ENCODE data around the gene FHIT.

The FHIT gene

GRCh38 chr3:60765776-60766175 lies 485.5 kb downstream of the FHIT start:
- H3K27me3 ChIP-seq (replicated peaks): no peaks in the 10 kb centered on the region
- H3K27ac ChIP-seq: no peak overlapping the region
- no peak for DNase-seq
- no peak for TF ChIP-seq CTCF (IDR thresholded peaks at IDR 0.05; ENCODE audit: low read depth, low read length, missing control alignments)
- H3K4me3 ChIP-seq (ENCODE audit: low read depth, low read length): no peak overlapping the region
- in situ Hi-C loops (cut with HindIII; ENCODE audit: low pct_ligation_motif_present, low sequenced_read_pairs): no loop called here
- no peaks in the 10 kb centered on the region for H3K36me3 ChIP-seq (replicated peaks)

DNA sequence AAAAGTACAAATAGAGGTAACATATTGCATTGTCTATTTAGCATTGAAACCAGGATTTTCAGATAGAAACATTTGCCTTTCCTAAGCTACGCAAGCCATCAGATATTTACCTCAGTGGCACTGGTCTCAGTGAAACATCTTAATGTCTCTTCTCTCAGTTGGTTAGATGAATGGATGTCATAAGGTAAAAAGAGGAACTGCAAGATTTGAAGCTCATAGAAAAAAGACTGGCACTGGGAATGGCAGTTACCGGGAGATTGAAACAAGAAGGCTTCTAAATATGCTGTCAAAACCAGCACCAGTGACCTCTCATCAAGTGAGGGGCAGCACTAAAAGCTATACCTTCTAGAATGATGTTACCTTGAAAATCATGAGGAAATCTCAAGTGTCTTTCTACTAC lies 486.4 kb downstream of the FHIT start:
- in situ Hi-C loops (cut with HindIII; ENCODE audit: low pct_ligation_motif_present, low sequenced_read_pairs): no loop called here
- TF ChIP-seq CTCF (IDR thresholded peaks at IDR 0.05; ENCODE audit: low read depth, low read length, missing control alignments): no peak
- no peak overlapping the region for H3K4me3 ChIP-seq (ENCODE audit: low read depth, low read length)
- H3K27ac ChIP-seq: no peak overlapping the region
- no peaks in the 10 kb centered on the region for H3K27me3 ChIP-seq (replicated peaks)
- no peaks in the 10 kb centered on the region for H3K36me3 ChIP-seq (replicated peaks)
- no peak for DNase-seq

DNA sequence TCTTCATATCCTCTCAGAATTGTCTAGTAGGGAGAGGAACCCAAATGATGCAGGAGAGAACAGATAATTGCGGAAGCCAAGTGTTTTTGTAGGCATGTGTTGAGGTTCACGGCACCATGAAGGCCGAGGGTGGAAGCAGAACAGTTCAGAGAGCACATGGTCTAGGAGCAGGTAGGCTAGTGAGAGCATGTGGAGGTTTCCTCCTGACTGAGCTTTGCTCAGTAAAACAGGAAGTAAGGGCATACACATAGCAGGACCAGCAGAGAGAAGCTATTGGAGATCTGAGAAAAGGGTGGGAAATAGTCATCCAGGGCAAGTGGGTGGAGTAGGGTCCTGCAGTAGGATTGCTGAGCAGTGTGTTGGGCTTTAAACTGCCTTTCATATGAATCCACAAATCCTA lies 491.1 kb downstream of the FHIT start:
- no peak for TF ChIP-seq CTCF (IDR thresholded peaks at IDR 0.05; ENCODE audit: low read depth, low read length, missing control alignments)
- no peaks in the 10 kb centered on the region for H3K27me3 ChIP-seq (replicated peaks)
- no peak overlapping the region for H3K4me3 ChIP-seq (ENCODE audit: low read depth, low read length)
- H3K27ac ChIP-seq: no peak overlapping the region
- no peaks in the 10 kb centered on the region for H3K36me3 ChIP-seq (replicated peaks)
- no peak for DNase-seq
- in situ Hi-C loops (cut with HindIII; ENCODE audit: low pct_ligation_motif_present, low sequenced_read_pairs): no loop called here

DNA sequence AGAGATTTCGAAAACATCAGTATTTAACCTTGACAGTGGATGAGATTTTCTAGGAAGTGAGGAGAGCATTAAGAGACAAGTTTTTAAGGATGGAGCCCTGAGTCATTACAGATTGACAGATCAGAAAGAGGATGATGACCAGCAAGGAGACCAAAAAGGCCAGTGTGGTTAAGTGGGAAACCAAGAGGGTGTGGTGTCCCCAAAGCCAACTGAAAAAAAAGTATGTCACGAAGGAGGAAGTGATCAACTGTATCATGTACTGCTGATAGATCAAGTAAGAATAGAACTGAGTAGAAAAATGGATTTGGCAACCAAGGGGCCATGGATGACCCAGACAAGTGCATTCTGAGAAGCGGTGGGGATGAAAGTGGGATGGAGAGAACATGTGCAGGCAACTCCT lies 491.8 kb downstream of the FHIT start:
- Histone ChIP-seq H3K27ac (no peak overlapping the region), H3K27me3 (replicated peaks) (no peaks in the 10 kb centered on the region), H3K36me3 (replicated peaks) (no peaks in the 10 kb centered on the region), H3K4me3 (ENCODE audit: low read depth, low read length) (no peak overlapping the region)
- DNase-seq: no peak
- no peak for TF ChIP-seq CTCF (IDR thresholded peaks at IDR 0.05; ENCODE audit: low read depth, low read length, missing control alignments)
- in situ Hi-C loops (cut with HindIII; ENCODE audit: low pct_ligation_motif_present, low sequenced_read_pairs): no loop called here

DNA sequence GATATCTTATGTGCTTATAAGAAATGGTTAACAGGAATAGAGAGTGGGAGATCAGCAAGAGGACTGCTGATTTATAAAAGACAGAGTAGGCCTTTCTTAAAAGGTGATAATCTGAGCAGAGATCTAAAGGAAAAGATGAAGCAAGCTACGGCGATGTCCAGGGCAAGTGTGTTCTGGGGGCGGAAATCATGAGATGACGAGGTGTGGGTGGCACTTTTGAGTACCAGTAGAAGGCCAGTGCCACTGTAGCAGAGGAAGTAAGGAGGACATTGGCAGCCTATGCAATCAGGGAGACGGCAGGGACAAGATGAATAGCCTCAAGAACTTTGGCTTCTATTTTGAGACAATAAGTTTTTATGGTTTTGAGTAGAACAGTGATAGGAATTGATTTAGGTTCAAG lies 492.4 kb downstream of the FHIT start:
- no peak for DNase-seq
- Histone ChIP-seq H3K36me3 (replicated peaks) (no peaks in the 10 kb centered on the region), H3K27me3 (replicated peaks) (no peaks in the 10 kb centered on the region), H3K4me3 (ENCODE audit: low read depth, low read length) (no peak overlapping the region), H3K27ac (no peak overlapping the region)
- no peak for TF ChIP-seq CTCF (IDR thresholded peaks at IDR 0.05; ENCODE audit: low read depth, low read length, missing control alignments)
- in situ Hi-C loops (cut with HindIII; ENCODE audit: low pct_ligation_motif_present, low sequenced_read_pairs): no loop called here

DNA sequence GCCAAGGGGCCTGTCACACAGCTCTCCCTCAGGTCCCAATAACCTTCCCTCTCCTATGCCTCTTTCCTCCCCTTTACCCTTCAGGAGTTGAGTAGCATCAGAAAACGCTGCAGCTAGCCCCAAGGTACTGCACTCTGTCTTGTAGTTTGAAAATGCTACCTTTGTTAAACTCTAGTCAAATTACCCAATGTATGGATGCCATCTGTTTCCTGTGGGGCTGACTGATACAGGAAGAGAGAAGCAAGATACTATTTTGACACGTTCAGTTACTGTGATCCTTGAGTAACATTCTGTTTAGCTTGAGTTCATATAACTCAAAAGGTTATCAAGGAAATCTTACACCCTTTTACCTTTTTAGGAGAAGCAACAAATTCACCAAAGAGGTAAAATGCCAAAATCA lies 493.1 kb downstream of the FHIT start:
- no peak overlapping the region for H3K4me3 ChIP-seq (ENCODE audit: low read depth, low read length)
- H3K27me3 ChIP-seq (replicated peaks): no peaks in the 10 kb centered on the region
- no peak for TF ChIP-seq CTCF (IDR thresholded peaks at IDR 0.05; ENCODE audit: low read depth, low read length, missing control alignments)
- in situ Hi-C loops (cut with HindIII; ENCODE audit: low pct_ligation_motif_present, low sequenced_read_pairs): no loop called here
- no peaks in the 10 kb centered on the region for H3K36me3 ChIP-seq (replicated peaks)
- no peak overlapping the region for H3K27ac ChIP-seq
- no peak for DNase-seq
